Thymus (tissue), 11 donors: ENCODE results near the gene IP6K2. TPM values are rescaled to one million over a fixed set of nuclear protein-coding genes. Genes with fewer than 3 reads are reported as not detected.
A peak's percentile ranks its signal among the peaks of the same experiment; 100 is the strongest.
"Not testable (repeated sequence)": the region's sequence is repeated elsewhere in the genome, so short reads cannot be mapped to it uniquely, and the experiment has no call there.

ENCODE experiments used
- DNase-seq, 9 donors: peaks; one replicate each; pipeline ENCODE4 v3.0.0-alpha.2; 2013; ENCODE audit warnings: low spot score in 9 of 9, low read depth in 6 of 9, missing footprints in 1 of 9
- H3K27ac ChIP-seq, 2 donors: one replicate each; pipeline ENCODE4 v1.5.1; 2013; ENCODE audit warnings: control low read depth in 1 of 2, low read depth in 1 of 2, low read length in 1 of 2, mild to moderate bottlenecking in 1 of 2, moderate library complexity in 1 of 2
- H3K27me3 ChIP-seq, 2 donors: one replicate each; pipeline ENCODE4 v1.5.1; 2013; ENCODE audit warnings: low read length in 1 of 2; ENCODE audit not compliant: control insufficient read depth in 2 of 2, insufficient read depth in 1 of 2
- H3K36me3 ChIP-seq, 2 donors: one replicate each; pipeline ENCODE4 v1.5.1; 2013; ENCODE audit warnings: low read length in 1 of 2, mild to moderate bottlenecking in 1 of 2, moderate library complexity in 1 of 2; ENCODE audit not compliant: control insufficient read depth in 2 of 2, insufficient read depth in 2 of 2
- H3K4me1 ChIP-seq, 2 donors: one replicate each; pipeline ENCODE4 v1.5.1; 2013; ENCODE audit warnings: low read length in 2 of 2; ENCODE audit not compliant: control insufficient read depth in 2 of 2, insufficient read depth in 2 of 2
- H3K4me3 ChIP-seq, 2 donors: one replicate each; pipeline ENCODE4 v1.5.1; 2013; ENCODE audit warnings: low read length in 2 of 2, control low read depth in 1 of 2, mild to moderate bottlenecking in 1 of 2
- H3K9me3 ChIP-seq, 2 donors: one replicate each; pipeline ENCODE4 v1.5.1; 2013; ENCODE audit warnings: low read length in 1 of 2, mild to moderate bottlenecking in 1 of 2; ENCODE audit not compliant: control insufficient read depth in 2 of 2, insufficient read depth in 1 of 2
- WGBS: extraction: QIAGEN DNeasy Blood & Tissue Kit; methylation state at CpG from one replicate; pipeline ENCODE4 v1.1.7; 2013; 5-methylcytosine and 5-hydroxymethylcytosine counted together
- polyA plus RNA-seq: library from polyadenylated mRNA; stranded (reverse); fragments of 200-250 nt; gene quantifications from one replicate; pipeline ENCODE4 v1.2.3, GENCODE V29; 2013
- total RNA-seq: library from RNA; stranded (reverse); fragments of 120-200 nt; gene quantifications from one replicate; pipeline ENCODE4 v1.2.4, GENCODE V29; 2013
- donor health status: healthy.

Gene IP6K2
- total and polyA plus RNA-seq, 2 donors = 98.4 to 134 TPM

- H3K4me1 ChIP-seq = peaks cover 0 to 12% of the 10 kb centered on the region in 2 donors
Observed at GRCh38 chr3:48738144-48738536, 21.1 kb upstream of the IP6K2 start.

DNA sequence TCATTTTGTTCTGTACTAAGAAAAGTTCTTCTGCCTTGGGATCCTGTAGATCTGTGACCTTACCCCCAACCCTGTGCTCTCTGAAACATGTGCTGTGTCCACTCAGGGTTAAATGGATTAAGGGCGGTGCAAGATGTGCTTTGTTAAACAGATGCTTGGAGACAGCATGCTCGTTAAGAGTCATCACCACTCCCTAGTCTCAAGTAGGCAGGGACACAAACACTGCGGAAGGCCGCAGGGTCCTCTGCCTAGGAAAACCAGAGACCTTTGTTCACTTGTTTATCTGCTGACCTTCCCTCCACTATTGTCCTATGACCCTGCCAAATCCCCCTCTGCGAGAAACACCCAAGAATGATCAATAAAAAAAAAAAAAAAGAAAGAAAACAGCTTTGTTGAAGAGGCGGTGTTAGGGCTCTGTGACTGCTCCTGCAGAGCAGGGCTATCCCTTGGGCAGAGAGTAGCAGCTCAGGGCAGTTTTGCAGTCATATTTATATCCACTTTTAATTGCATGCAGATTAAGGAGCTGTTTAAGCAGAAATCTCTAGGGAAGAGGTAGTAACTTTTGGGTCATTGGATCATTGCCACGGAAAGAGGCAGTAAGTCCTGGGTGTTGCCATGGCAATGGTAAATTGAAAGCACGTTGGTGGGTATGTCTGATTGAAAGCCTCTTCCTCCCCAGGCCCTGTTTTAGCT, 18.2 kb upstream of the IP6K2 start:
- H3K27me3 ChIP-seq, H3K9me3 ChIP-seq, H3K27ac ChIP-seq, H3K4me1 ChIP-seq, H3K4me3 ChIP-seq, DNase-seq, H3K36me3 ChIP-seq: not testable (repeated sequence)
- 77% methylated on average over 8 of the region's 8 CpGs for WGBS

More at GRCh38 chr3:48738144-48738536, 21.1 kb upstream of the IP6K2 start:
- no peaks in the 10 kb centered on the region for H3K27me3 ChIP-seq
- WGBS = 96% methylated on average over 3 of the region's 3 CpGs
- no peaks in the 10 kb centered on the region for H3K9me3 ChIP-seq
- no peak overlapping the region for H3K27ac ChIP-seq
- H3K36me3 ChIP-seq = no peaks in the 10 kb centered on the region
- DNase-seq = no peak
- no peak overlapping the region for H3K4me3 ChIP-seq

DNA sequence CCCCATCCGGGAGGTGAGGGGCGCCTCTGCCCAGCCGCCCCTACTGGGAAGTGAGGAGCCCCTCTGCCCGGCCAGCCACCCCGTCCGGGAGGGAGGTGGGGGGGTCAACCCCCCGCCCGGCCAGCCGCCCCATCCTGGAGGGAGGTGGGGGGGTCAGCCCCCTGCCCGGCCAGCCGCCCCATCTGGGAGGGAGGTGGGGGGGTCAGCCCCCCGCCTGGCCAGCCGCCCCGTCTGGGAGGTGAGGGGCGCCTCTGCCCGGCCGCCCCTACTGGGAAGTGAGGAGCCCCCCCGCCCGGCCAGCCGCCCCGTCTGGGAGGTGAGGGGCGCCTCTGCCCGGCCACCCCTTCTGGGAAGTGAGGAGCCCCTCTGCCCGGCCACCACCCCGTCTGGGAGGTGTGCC, 17.5 kb upstream of the IP6K2 start:
- H3K36me3 ChIP-seq, H3K27me3 ChIP-seq, H3K9me3 ChIP-seq, H3K4me3 ChIP-seq, H3K4me1 ChIP-seq, DNase-seq, H3K27ac ChIP-seq: not testable (repeated sequence)
- 97% methylated on average over 16 of the region's 25 CpGs for WGBS

- not testable (repeated sequence) for H3K36me3 ChIP-seq, H3K27me3 ChIP-seq, H3K9me3 ChIP-seq, H3K27ac ChIP-seq, DNase-seq, H3K4me3 ChIP-seq, H3K4me1 ChIP-seq
- WGBS = 96% methylated on average over 45 of the region's 53 CpGs
Observed at GRCh38 chr3:48733752-48734518, 16.9 kb upstream of the IP6K2 start.

DNA sequence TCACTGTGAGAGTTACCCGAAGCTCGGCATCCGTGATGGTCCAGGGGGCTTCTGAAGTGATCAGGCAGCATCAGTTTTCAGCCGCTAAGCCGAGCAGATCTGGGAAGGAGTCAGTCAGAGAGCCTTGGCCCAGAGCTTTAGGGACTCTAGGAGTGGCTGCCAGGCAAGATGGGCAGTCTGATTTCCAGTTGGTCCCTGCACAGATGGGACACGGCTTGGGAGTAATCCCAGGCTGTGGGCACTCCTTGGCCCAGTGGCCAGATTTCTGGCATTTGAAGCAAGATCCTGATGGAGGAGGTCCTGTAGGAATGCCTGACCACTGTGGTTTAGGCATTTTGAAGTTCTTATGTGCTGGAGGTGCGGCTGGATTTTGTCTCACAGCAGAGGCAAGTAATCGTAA, 10.5 kb upstream of the IP6K2 start:
- 98% methylated on average over 8 of the region's 8 CpGs for WGBS
- no peak for DNase-seq

DNA sequence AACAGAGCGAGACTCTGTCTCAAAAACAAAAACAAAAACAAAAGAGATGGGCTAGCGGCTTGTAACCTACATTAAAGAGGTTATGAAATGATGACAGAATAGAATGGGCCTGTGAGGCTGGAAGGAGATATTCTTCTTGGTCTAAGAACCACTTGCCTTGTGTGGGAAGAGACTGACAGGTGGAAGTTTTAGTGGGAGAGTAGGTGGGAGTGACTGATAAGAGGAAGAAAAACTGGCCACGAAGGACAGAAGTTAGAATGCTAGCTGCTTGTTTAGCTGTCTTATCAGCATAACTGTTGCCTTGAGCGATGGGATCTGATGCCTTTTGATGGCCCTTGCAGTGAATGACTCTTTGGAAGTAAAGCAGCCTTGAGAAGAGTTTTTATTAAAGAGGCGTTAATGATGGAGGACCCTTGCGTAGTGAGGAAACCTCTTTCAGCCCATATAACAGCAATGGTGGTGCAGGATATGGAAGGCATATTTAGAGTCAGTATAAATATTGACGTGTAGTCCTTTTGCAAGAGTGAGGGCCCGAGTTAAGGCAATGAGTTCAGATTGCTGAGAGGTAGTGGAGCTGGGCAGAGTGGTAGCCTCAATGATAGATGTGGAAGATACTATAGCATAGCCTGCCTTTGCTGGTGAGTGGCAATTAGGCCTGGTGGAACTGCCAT, 8.3 kb upstream of the IP6K2 start:
- not testable (repeated sequence) for H3K4me3 ChIP-seq, H3K27ac ChIP-seq, DNase-seq, H3K4me1 ChIP-seq, H3K9me3 ChIP-seq, H3K36me3 ChIP-seq, H3K27me3 ChIP-seq
- WGBS = 97% methylated on average over 8 of the region's 8 CpGs

More for the DNA sequence above, 10.5 kb upstream of the IP6K2 start:
- no peaks in the 10 kb centered on the region for H3K4me1 ChIP-seq
- H3K27ac ChIP-seq = no peak overlapping the region
- peaks cover 0 to 2% of the 10 kb centered on the region in 2 donors for H3K27me3 ChIP-seq
- H3K4me3 ChIP-seq = no peak overlapping the region
- H3K9me3 ChIP-seq = peaks cover 0 to 2% of the 10 kb centered on the region in 2 donors
- no peaks in the 10 kb centered on the region for H3K36me3 ChIP-seq

DNA sequence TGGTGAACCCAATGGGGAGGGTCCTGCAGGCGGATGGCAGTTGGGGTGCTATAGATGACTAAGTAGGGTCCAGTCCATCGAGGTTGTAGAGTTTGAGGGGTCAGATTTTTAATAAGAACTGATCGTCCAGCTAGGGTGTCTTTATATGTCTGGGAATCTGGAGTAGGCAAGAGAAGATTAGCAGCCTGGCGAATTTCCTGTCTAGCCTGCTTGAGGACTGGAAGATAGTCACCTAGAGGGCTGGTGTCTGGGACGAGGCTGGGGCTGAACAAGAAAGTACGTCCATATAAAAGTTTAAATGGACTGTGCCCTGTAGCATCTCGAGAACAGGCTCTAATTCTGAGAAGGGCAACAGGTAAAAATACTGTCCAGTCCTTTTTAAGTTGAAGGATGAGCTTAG, 6.7 kb upstream of the IP6K2 start:
- H3K4me3 ChIP-seq = no peak overlapping the region
- no peak overlapping the region for H3K27ac ChIP-seq
- no peaks in the 10 kb centered on the region for H3K4me1 ChIP-seq
- H3K27me3 ChIP-seq = peaks cover 0 to 2% of the 10 kb centered on the region in 2 donors
- peaks cover 0 to 2% of the 10 kb centered on the region in 2 donors for H3K9me3 ChIP-seq
- H3K36me3 ChIP-seq = no peaks in the 10 kb centered on the region
- no peak for DNase-seq
- WGBS = 96% methylated on average over 7 of the region's 7 CpGs

DNA sequence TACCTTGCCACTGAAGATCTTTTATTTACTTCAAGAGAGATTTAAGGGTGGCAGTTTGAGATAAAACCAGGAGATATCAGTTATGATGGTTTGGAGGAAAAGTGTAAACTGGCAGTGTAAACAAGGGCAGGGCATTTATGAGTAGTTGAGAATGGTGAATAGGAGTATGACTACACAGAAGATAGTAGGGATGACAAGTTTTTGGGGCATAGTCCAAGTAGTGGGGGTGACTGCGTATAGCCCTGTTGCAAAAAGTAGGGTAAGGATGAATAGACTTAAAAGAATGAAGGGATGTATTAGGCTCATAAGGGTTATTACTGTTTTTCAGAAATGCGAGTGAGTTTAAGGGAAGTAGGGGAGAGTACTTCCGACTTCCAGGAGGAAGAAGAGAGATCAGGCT, 6.3 kb upstream of the IP6K2 start:
- WGBS = 97% methylated on average over 3 of the region's 3 CpGs
- DNase-seq, H3K36me3 ChIP-seq, H3K27ac ChIP-seq, H3K4me3 ChIP-seq, H3K4me1 ChIP-seq, H3K9me3 ChIP-seq, H3K27me3 ChIP-seq: not testable (repeated sequence)

DNA sequence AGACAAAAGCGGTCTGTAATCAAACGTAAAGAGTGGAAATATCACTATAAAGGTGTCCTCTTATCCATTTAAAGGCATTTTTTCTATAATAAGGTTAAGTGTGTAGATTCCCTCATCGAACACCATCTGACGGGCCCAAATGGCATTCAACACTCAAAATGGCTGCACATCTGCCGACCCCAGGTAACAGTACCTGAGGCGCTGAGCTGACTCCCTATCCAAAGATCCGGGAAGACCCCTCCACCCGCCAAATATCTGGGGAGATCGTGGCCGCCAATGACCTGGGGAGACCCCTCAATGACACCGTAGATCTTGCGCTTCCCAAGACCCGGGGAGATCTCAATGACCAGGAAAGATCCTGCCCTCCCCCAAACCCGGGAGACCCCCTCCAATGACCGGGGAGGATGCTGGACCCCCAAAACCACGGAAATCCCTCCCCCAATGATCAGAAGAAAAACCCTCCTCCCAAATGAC, 476 bp downstream of the IP6K2 start:
- Histone ChIP-seq H3K4me1 (peaks cover 11 to 29% of the 10 kb centered on the region in 2 donors), H3K27me3 (no peaks in the 10 kb centered on the region), H3K9me3 (no peaks in the 10 kb centered on the region), H3K27ac (peak overlapping the region; percentile 89 to 90), H3K4me3 (peak overlapping the region; percentile 80 to 100), H3K36me3 (peaks cover 14 to 34% of the 10 kb centered on the region in 2 donors)
- under 1% methylated on average over 16 of the region's 16 CpGs for WGBS
- DNase-seq = peak in 5 of 9 donors; percentile 19 to 70 (median 48)
